H1 (cell line): Measurements from ENCODE around the gene MAP4K4. TPM values are rescaled to one million over a fixed set of nuclear protein-coding genes. Genes with fewer than 3 reads are reported as not detected.

Experiments
- CTCF ChIA-PET: fragments of 300-600 bp; sonication (Branson Sonifier 250); formaldehyde crosslinking; loops from one replicate; lab custom pipeline; 2021; ENCODE audit not compliant: partially characterized antibody; lab: Charles Lee
- POLR2A ChIA-PET: fragments of 300-600 bp; sonication (Branson Sonifier 250); formaldehyde crosslinking; loops from one replicate; lab custom pipeline; 2021; ENCODE audit warnings: inconsistent platforms; ENCODE audit not compliant: partially characterized antibody; lab: Charles Lee
- DNase-seq, 2 experiments: peaks; one replicate each; pipeline versions ENCODE4 v3.0.0 to v3.0.0-alpha.2; 2010 to 2022; ENCODE audit warnings: low spot score in 2 of 2, low read depth in 1 of 2, mixed read lengths in 1 of 2
- FAIRE-seq: peaks from 2 replicates; lab custom pipeline; 2011; peaks lifted over from hg19 to GRCh38; lab: Jason Lieb, UNC
- H2AFZ ChIP-seq: 2 replicates; pipeline ENCODE4 v1.8.1; 2012; ENCODE audit warnings: low read length, inconsistent platforms
- H2AK5ac ChIP-seq: 2 replicates; pipeline ENCODE4 v1.6.1; 2013; ENCODE audit warnings: low read depth, low read length
- H2BK120ac ChIP-seq: replicated peaks from 2 replicates; pipeline ENCODE3; 2013; ENCODE audit warnings: low read depth, low read length, inconsistent platforms
- H2BK12ac ChIP-seq: 2 replicates; pipeline ENCODE4 v1.6.1; 2013; ENCODE audit warnings: low read depth, low read length
- H2BK15ac ChIP-seq: 2 replicates; pipeline ENCODE4 v1.6.1; 2013; ENCODE audit warnings: low read length
- H2BK20ac ChIP-seq: 2 replicates; pipeline ENCODE4 v1.6.1; 2013; ENCODE audit warnings: low read length
- H2BK5ac ChIP-seq: 2 replicates; pipeline ENCODE4 v1.6.1; 2013; ENCODE audit warnings: low read depth, low read length
- H3K14ac ChIP-seq: 2 replicates; pipeline ENCODE4 v1.6.1; 2013; ENCODE audit warnings: inconsistent platforms; ENCODE audit not compliant: insufficient read length
- H3K18ac ChIP-seq: 2 replicates; pipeline ENCODE4 v1.6.1; 2013; ENCODE audit warnings: low read length; ENCODE audit errors: extremely low read depth
- H3K23ac ChIP-seq: 2 replicates; pipeline ENCODE4 v1.6.1; 2013; ENCODE audit warnings: inconsistent platforms; ENCODE audit not compliant: insufficient read length
- H3K23me2 ChIP-seq: 2 replicates; pipeline ENCODE4 v1.6.1; 2013; ENCODE audit warnings: low read depth, low read length
- H3K27ac ChIP-seq: 2 replicates; pipeline ENCODE4 v1.6.1; 2011; ENCODE audit warnings: low read depth, low read length, inconsistent platforms
- H3K27me3 ChIP-seq, 4 experiments: replicated peaks in 1 of 4; 1 replicate in 1 of 4; 2 replicates in 3 of 4; pipeline versions ENCODE4 v1.6.1 to v1.8.1; 2011 to 2013; ENCODE audit warnings: low read length in 3 of 4, mild to moderate bottlenecking in 3 of 4, inconsistent platforms in 2 of 4, mixed read lengths in 2 of 4, moderate library complexity in 1 of 4; ENCODE audit not compliant: control insufficient read depth in 3 of 4, insufficient read depth in 3 of 4; ENCODE audit errors: extremely low read depth in 1 of 4
- H3K36me3 ChIP-seq, 4 experiments: 2 replicates each; pipeline versions ENCODE4 v1.6.1 to v1.8.1; 2011 to 2013; ENCODE audit warnings: mild to moderate bottlenecking in 4 of 4, low read length in 3 of 4, moderate library complexity in 2 of 4, control low read depth in 1 of 4, inconsistent platforms in 1 of 4; ENCODE audit not compliant: insufficient read depth in 4 of 4, control insufficient read depth in 2 of 4
- H3K4ac ChIP-seq: replicated peaks from 2 replicates; pipeline ENCODE3; 2013; ENCODE audit warnings: low read length, low read depth, mixed read lengths, inconsistent platforms; ENCODE audit not compliant: insufficient read length
- H3K4me1 ChIP-seq, 4 experiments: replicated peaks in 1 of 4; 1 replicate in 1 of 4; 2 replicates in 3 of 4; pipeline versions ENCODE4 v1.6.1 to v1.8.1; 2011 to 2013; ENCODE audit warnings: low read length in 3 of 4, inconsistent platforms in 2 of 4, mixed read lengths in 1 of 4; ENCODE audit not compliant: insufficient read depth in 4 of 4, control insufficient read depth in 3 of 4
- H3K4me2 ChIP-seq, 2 experiments: 2 replicates each; pipeline versions ENCODE4 v1.6.1 to v1.8.1; 2011 to 2013; ENCODE audit warnings: low read depth in 2 of 2, low read length in 2 of 2, control low read depth in 1 of 2, inconsistent platforms in 1 of 2, mild to moderate bottlenecking in 1 of 2; ENCODE audit not compliant: insufficient read depth in 1 of 2
- H3K4me3 ChIP-seq, 4 experiments: fragments of 200-600, 300-600 bp in 1 of 4; sonication (generic), shearing (Covaris generic), sonication (Bioruptor Twin) in 1 of 4; 2 replicates each; pipeline versions ENCODE4 v1.5.1 to v1.8.1; 2011 to 2016; ENCODE audit warnings: low read length in 4 of 4, low read depth in 3 of 4, control low read depth in 2 of 4, inconsistent platforms in 2 of 4, mild to moderate bottlenecking in 2 of 4, mixed read lengths in 1 of 4, moderate library complexity in 1 of 4; ENCODE audit not compliant: insufficient read depth in 2 of 4; ENCODE audit errors: extremely low read depth in 1 of 4
- H3K56ac ChIP-seq: replicated peaks from 2 replicates; pipeline ENCODE3; 2013; ENCODE audit warnings: low read depth, mild to moderate bottlenecking, mixed read lengths, low read length, inconsistent platforms; ENCODE audit not compliant: insufficient read length
- H3K79me1 ChIP-seq: 2 replicates; pipeline ENCODE4 v1.6.1; 2013; ENCODE audit warnings: low read depth, low read length, control low read depth
- H3K79me2 ChIP-seq, 2 experiments: 2 replicates each; pipeline versions ENCODE4 v1.6.1 to v1.8.1; 2012 to 2013; ENCODE audit warnings: low read length in 2 of 2, mild to moderate bottlenecking in 2 of 2, inconsistent platforms in 1 of 2; ENCODE audit not compliant: insufficient read depth in 2 of 2, control insufficient read depth in 1 of 2
- H3K9ac ChIP-seq, 4 experiments: replicated peaks in 1 of 4; 1 replicate in 1 of 4; 2 replicates in 3 of 4; pipeline versions ENCODE4 v1.6.1 to v1.8.1; 2011 to 2013; ENCODE audit warnings: low read depth in 3 of 4, low read length in 3 of 4, control low read depth in 2 of 4, mild to moderate bottlenecking in 2 of 4, moderate library complexity in 2 of 4, inconsistent platforms in 1 of 4; ENCODE audit errors: extremely low read depth in 1 of 4
- H3K9me3 ChIP-seq, 2 experiments: 2 replicates each; pipeline versions ENCODE4 v1.6.1 to v1.8.1; 2012 to 2013; ENCODE audit warnings: mild to moderate bottlenecking in 2 of 2, moderate library complexity in 2 of 2, control low read depth in 1 of 2, inconsistent platforms in 1 of 2, low read depth in 1 of 2, low read length in 1 of 2, mixed read lengths in 1 of 2; ENCODE audit not compliant: insufficient read depth in 2 of 2
- H4K20me1 ChIP-seq, 2 experiments: replicated peaks in 1 of 2; 2 replicates each; pipeline versions ENCODE3 to v1.8.1; 2011 to 2013; ENCODE audit warnings: inconsistent platforms in 2 of 2, low read length in 2 of 2, mild to moderate bottlenecking in 1 of 2; ENCODE audit not compliant: insufficient read depth in 2 of 2, control insufficient read depth in 1 of 2
- H4K5ac ChIP-seq: 2 replicates; pipeline ENCODE4 v1.6.1; 2013; ENCODE audit warnings: low read length, low read depth, mixed read lengths, inconsistent platforms; ENCODE audit not compliant: insufficient read length
- H4K8ac ChIP-seq: 2 replicates; pipeline ENCODE4 v1.8.0; 2013; ENCODE audit warnings: mild to moderate bottlenecking, moderate library complexity, low read length, inconsistent platforms; ENCODE audit not compliant: insufficient read depth; ENCODE audit errors: extremely low read depth
- H4K91ac ChIP-seq: replicated peaks from 2 replicates; pipeline ENCODE3; 2013; ENCODE audit warnings: low read length, mixed read lengths, inconsistent platforms; ENCODE audit not compliant: insufficient read length
- KDM1A ChIP-seq: fragments of 200-600, 300-600 bp; sonication (generic); IDR thresholded peaks from 2 replicates; pipeline ENCODE4 v1.7.1; 2016; ENCODE audit warnings: mild to moderate bottlenecking, low read length, borderline replicate concordance
- RXRA ChIP-seq: IDR thresholded peaks from 2 replicates; pipeline ENCODE4 v1.6.1; 2011; ENCODE audit warnings: low read depth, mild to moderate bottlenecking, low read length, moderate library complexity; ENCODE audit not compliant: insufficient read depth
- SP1 ChIP-seq: IDR thresholded peaks from 2 replicates; pipeline ENCODE4 v1.6.1; 2011; ENCODE audit warnings: low read depth, low read length
- WGBS, 2 experiments: shearing (Covaris generic) in 1 of 2; methylation state at CpG; one replicate each; pipeline versions ENCODE4 v1.1.6 to v1.1.7; 2013 to 2015; ENCODE audit warnings: low lambda C conversion rate in 2 of 2, mixed read lengths in 2 of 2, inconsistent platforms in 1 of 2, low coverage in 1 of 2, missing lambda C conversion rate in 1 of 2; ENCODE audit not compliant: insufficient replicate concordance in 2 of 2, insufficient coverage in 1 of 2, insufficient read length in 1 of 2; ENCODE audit errors: extremely low coverage in 1 of 2, missing lambda C conversion rate in 1 of 2; 5-methylcytosine and 5-hydroxymethylcytosine counted together
- polyA plus RNA-seq, 7 experiments: library from polyadenylated mRNA; depleted of rRNA in 3 of 7; stranded (reverse) in 5 of 7; unstranded in 2 of 7; fragments of >200 nt in 5 of 7; fragments of 200-250 nt in 2 of 7; gene quantifications; 1 replicate in 5 of 7; 2 replicates in 1 of 7; 4 replicates in 1 of 7; pipeline versions ENCODE4 v1.2.1 to v1.2.3, GENCODE V29; 2011 to 2013; ENCODE audit warnings: missing spikeins in 2 of 7, mixed read lengths in 2 of 7
- total RNA-seq: library from RNA; stranded (reverse); fragmentation: NEBNext Ultra II Directional; extraction: Animal tissue kit (Norgen Biotek cat#: 25700); gene quantifications from 2 replicates; pipeline ENCODE4 v1.2.1, GENCODE V29; 2021

The MAP4K4 gene
- total and polyA plus RNA-seq, 2 of the 8 experiments (the other 6 are each of a cell fraction or from before 2014, with no cell fraction given), result 53.2 to 138 TPM

- Histone ChIP-seq H3K18ac (no peak overlapping the region), H4K20me1 (peaks cover 28 to 31% of the 10 kb centered on the region in 2 experiments), H2BK15ac (no peak overlapping the region), H3K79me1 (peaks cover 8% of the 10 kb centered on the region; the same call in 1 of the 2 replicates), H3K4ac (no peak overlapping the region), H4K5ac (no peak overlapping the region), H2BK5ac (no peak overlapping the region), H2BK12ac (no peak overlapping the region), H4K91ac (no peak overlapping the region), H3K27ac (no peak overlapping the region), H3K56ac (no peak overlapping the region), H3K27me3 (no peaks in the 10 kb centered on the region), H3K14ac (no peak overlapping the region), H3K4me2 (no peak overlapping the region), H3K23ac (no peak overlapping the region), H3K4me1 (peaks cover 0 to 9% (median 3%) of the 10 kb centered on the region in 4 experiments; a peak in 5 of 7 replicates), H2AFZ (no peak overlapping the region), H2AK5ac (no peak overlapping the region)
- DNase-seq (no peak), FAIRE-seq (no peak)
- WGBS, 2 experiments, result 89% methylated on average over 4 of the region's 4 CpGs; no CpG with 5 or more reads in 1 of the 2 experiments
- POLR2A ChIA-PET, result no interaction called here
- TF ChIP-seq KDM1A (no peak), RXRA (no peak), SP1 (no peak)
- TF ChIP-seq, all 59 proteins: peak for 0
- H2BK120ac ChIP-seq, result no peak overlapping the region
- H3K79me2 ChIP-seq, result peaks cover 9 to 97% of the 10 kb centered on the region in 2 experiments; a peak in 3 of 4 replicates
- H2BK20ac ChIP-seq, result no peak overlapping the region
- no peaks in the 10 kb centered on the region for H3K9me3 ChIP-seq
- CTCF ChIA-PET, result interaction anchor here (1.1 to 3.6 kb wide), 2 partner anchors 31 to 108 kb away, joined by 4 to 12 read pairs; no protein-coding TSS in a partner anchor
- no peaks in the 10 kb centered on the region for H3K23me2 ChIP-seq
- no peaks in the 10 kb centered on the region for H3K36me3 ChIP-seq
- no peak overlapping the region for H4K8ac ChIP-seq
- no peak overlapping the region for H3K9ac ChIP-seq
- no peak overlapping the region for H3K4me3 ChIP-seq
Observed at GRCh38 chr2:101722864-101723263, 25.4 kb downstream of the MAP4K4 start.
